Measurements from ENCODE around the gene SCUBE1. TPM values are rescaled to one million over a fixed set of nuclear protein-coding genes. Genes with fewer than 3 reads are reported as not detected.

The SCUBE1 gene
- total and polyA plus RNA-seq, 5 donors: 0.03 to 1.3 (median 0.33) TPM; not detected in 1

DNA sequence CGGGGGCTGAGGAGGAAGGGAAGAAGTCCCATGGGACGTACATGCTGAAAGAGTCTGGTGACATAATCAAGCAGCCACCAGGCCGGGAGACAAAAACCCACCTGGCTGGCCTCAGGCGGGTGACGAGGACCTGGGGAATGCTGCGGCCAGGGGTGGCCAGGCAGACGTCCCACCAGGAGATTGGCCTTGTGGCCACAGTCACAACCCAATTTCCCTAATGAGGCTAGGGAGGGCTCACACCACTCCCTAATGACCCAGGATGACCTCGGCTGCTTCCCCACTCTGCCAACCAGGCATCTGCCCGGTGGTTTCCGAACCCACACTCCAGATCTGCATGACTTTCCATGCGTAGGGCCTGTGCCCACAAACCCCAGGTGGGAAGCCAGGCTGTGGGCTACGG, 66.9 kb downstream of the SCUBE1 start:
- H3K27me3 ChIP-seq (ENCODE audit: control insufficient read depth, insufficient read depth): no peaks in the 10 kb centered on the region
- 69% methylated on average over 12 of the region's 12 CpGs for WGBS
- H3K27ac ChIP-seq (ENCODE audit: low read length): no peak overlapping the region
- DNase-seq (no peak), ATAC-seq (no peak)
- H3K4me1 ChIP-seq (ENCODE audit: control insufficient read depth, insufficient read depth, low read length): no peaks in the 10 kb centered on the region
- intact Hi-C loops (cut with DNase I): loop anchor here in 1 of 4 donors (10.0 kb wide), 1 partner anchor 68 kb away; the partner anchor contains the start of gene SCUBE1
- no peaks in the 10 kb centered on the region for H3K9me3 ChIP-seq (ENCODE audit: control insufficient read depth, low read length)
- no peak overlapping the region for H3K4me3 ChIP-seq (ENCODE audit: low read length)

DNA sequence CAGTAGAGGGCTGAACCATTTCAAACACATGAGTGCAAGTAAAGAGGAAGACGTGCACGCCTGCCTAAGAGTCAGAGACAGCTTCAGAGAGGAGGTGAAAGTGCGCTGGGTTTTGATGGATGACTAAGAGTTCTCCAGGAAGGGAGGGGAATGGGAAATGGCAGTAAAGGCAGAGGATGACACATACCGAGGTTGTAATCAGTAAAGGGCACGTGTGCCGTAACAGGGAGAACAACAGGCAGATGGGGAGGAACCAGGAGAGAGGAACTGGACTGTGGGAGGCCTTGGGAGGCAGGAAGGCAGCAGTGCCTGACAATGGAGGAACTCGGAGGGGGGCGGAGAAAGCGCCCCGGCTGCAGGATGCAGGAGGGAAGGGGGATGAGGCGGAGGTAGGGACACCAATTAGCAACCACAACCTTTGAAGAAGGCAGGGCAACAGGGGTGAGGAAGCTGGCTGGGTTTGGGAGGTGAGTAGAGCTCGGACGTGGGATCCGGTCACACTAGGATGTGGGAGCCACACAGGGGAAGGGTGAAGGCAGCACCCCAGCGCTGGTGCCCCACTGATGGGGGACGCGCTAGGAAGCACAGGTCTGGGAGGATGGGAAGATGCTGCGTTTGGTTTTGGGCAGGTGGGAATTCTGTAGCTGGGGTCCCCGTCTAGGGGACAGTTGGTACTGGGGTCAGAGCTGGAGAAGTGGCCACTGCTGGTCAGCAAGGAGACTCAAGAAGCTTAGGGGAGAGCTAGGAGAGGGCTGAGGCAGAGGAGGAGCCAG, 67.4 kb downstream of the SCUBE1 start:
- WGBS: 57% methylated on average over 19 of the region's 19 CpGs
- Histone ChIP-seq H3K4me3 (ENCODE audit: low read length) (no peak overlapping the region), H3K27ac (ENCODE audit: low read length) (no peak overlapping the region), H3K4me1 (ENCODE audit: control insufficient read depth, insufficient read depth, low read length) (no peaks in the 10 kb centered on the region), H3K27me3 (ENCODE audit: control insufficient read depth, insufficient read depth) (no peaks in the 10 kb centered on the region), H3K9me3 (ENCODE audit: control insufficient read depth, low read length) (no peaks in the 10 kb centered on the region)
- DNase-seq (no peak), ATAC-seq (no peak)
- intact Hi-C loops (cut with DNase I): loop anchor here in 2 of 4 donors (2.0 to 10.0 kb wide), 3 partner anchors 69 to 109 kb away; partner anchors contain the start of gene SCUBE1 (in 1 of the 2)

DNA sequence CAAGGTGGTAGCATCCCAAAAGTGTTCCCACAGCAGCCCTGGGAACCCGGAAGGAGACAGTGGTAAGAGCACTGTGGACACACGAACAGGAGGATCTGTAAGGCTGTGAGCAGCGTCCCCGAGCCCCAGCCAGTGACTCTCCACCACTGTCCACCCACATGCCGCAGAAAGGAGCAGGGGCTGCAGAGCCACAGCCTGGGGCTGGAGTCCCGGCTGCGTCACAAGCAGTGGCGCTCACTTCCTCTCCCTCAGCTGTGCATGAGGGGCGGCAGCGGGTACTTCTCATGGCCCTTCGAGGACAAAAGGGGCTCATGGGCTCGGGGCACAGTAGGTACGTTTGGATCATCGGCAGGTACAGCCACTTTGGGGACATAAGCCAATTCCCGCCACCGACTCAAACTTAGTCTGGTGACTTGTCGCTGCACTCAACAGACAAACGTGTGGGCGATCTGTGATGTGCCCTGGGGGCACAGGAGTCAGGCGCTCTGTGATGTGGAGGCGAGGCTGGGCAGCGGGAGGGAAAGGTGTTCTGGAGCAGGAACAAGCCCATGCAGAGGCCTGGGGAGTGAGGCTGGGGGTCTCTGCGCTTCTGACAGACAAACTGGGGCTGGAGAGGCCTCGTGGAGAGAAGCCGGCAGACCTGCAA, 68.5 kb downstream of the SCUBE1 start:
- no peak for ATAC-seq
- 77% methylated on average over 25 of the region's 25 CpGs for WGBS

DNA sequence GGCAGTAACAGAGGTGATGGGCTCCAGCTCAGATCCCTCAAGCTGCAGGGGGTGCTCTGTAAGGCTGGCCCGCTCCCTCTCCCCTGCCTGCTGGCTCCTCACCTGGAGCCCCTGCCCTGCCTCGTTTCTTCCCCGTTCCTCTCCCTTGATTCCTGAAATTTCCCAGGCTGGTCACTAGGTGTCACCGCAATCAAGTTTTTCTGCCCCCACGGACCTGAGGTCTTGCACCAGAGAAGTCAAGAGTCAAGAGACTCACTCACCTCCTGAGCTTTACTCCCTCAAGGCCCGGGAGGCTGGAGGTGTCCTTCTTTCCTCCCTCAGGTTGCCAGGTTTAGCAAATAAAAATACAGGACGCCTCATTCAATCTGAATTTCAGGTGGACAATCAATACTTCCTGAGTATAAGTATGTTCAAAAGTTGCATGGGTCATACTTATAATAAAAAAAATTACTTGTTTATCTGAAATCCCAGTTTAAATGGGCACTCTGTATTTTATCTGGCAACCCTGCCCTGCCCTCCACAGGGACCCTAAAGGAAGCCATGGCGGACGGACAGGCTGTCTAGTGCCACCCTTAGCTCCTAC, 69.2 kb downstream of the SCUBE1 start:
- no peak for DNase-seq
- ATAC-seq: peak; percentile 37 to 54
- Histone ChIP-seq H3K27ac (ENCODE audit: low read length) (no peak overlapping the region), H3K4me3 (ENCODE audit: low read length) (no peak overlapping the region), H3K4me1 (ENCODE audit: control insufficient read depth, insufficient read depth, low read length) (no peaks in the 10 kb centered on the region), H3K27me3 (ENCODE audit: control insufficient read depth, insufficient read depth) (no peaks in the 10 kb centered on the region), H3K9me3 (ENCODE audit: control insufficient read depth, low read length) (no peaks in the 10 kb centered on the region)
- WGBS: 22% methylated on average over 9 of the region's 9 CpGs
- intact Hi-C loops (cut with DNase I): loop anchor here (2.0 to 10.0 kb wide), 4 partner anchors 71 to 111 kb away; partner anchors contain the start of gene SCUBE1 (in 1 of the 4)

More for the DNA sequence above, 68.5 kb downstream of the SCUBE1 start:
- Histone ChIP-seq H3K4me1 (ENCODE audit: control insufficient read depth, insufficient read depth, low read length) (no peaks in the 10 kb centered on the region), H3K9me3 (ENCODE audit: control insufficient read depth, low read length) (no peaks in the 10 kb centered on the region), H3K27ac (ENCODE audit: low read length) (no peak overlapping the region), H3K4me3 (ENCODE audit: low read length) (no peak overlapping the region), H3K27me3 (ENCODE audit: control insufficient read depth, insufficient read depth) (no peaks in the 10 kb centered on the region)
- intact Hi-C loops (cut with DNase I): loop anchor here (2.0 to 10.0 kb wide), 4 partner anchors 70 to 110 kb away; partner anchors contain the start of gene SCUBE1 (in 1 of the 4)
- no peak for DNase-seq

DNA sequence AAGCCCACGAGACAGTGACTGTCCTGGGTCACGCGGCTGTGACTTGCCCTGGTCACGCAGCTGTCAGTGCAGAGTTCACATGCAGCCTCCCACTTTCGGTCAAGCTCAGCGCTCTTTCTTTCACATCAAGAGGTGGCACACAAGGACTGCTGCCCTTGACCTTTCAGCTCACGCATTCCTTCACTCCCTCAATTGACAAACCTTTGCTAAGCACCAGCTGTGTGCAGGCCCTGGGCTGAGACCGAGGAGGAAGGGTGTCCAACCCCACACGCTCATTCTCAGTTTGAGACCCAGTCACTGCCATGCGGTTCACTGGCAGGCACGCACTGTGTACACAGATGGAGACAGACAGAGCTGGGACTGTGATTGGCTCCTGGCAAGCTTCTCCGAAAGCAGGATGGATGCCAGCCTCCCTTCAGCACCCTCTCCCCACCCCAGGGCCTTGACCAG, 70.3 kb downstream of the SCUBE1 start:
- Histone ChIP-seq H3K4me3 (ENCODE audit: low read length) (no peak overlapping the region), H3K27me3 (ENCODE audit: control insufficient read depth, insufficient read depth) (no peaks in the 10 kb centered on the region), H3K9me3 (ENCODE audit: control insufficient read depth, low read length) (no peaks in the 10 kb centered on the region), H3K27ac (ENCODE audit: low read length) (no peak overlapping the region), H3K4me1 (ENCODE audit: control insufficient read depth, insufficient read depth, low read length) (no peaks in the 10 kb centered on the region)
- 52% methylated on average over 12 of the region's 12 CpGs for WGBS
- peak in 1 of 2 donors; percentile 22 for ATAC-seq
- no peak for DNase-seq
- intact Hi-C loops (cut with DNase I): loop anchor here in 3 of 4 donors (2.0 to 10.0 kb wide), 3 partner anchors 72 to 112 kb away; partner anchors contain the start of gene SCUBE1 (in 1 of the 3)

DNA sequence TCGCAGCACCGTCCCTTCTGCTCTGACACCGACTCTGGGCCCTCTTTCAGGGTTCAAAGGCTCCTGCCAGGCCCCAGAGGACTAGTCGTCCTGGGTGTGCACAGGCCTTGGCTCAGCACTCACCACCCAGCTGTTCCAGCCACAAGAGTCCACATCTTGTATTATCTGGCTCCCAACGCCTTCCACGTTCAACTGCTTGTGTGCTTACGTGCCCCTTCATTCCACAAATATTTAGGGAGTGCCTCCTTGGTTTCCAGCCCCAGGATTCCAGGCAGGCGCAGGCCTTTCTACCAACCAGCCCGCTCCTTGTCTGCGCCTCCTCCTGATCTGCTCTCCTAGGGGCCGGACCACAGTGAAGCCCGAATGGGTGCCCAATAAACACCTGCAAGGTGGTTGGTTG, 70.9 kb downstream of the SCUBE1 start:
- no peaks in the 10 kb centered on the region for H3K9me3 ChIP-seq (ENCODE audit: control insufficient read depth, low read length)
- H3K27me3 ChIP-seq (ENCODE audit: control insufficient read depth, insufficient read depth): no peaks in the 10 kb centered on the region
- WGBS: 74% methylated on average over 12 of the region's 12 CpGs
- no peak overlapping the region for H3K27ac ChIP-seq (ENCODE audit: low read length)
- no peak for ATAC-seq
- intact Hi-C loops (cut with DNase I): loop anchor here in 3 of 4 donors (2.0 to 10.0 kb wide), 3 partner anchors 72 to 112 kb away; partner anchors contain the start of gene SCUBE1 (in 1 of the 3)
- DNase-seq: no peak
- H3K4me1 ChIP-seq (ENCODE audit: control insufficient read depth, insufficient read depth, low read length): no peaks in the 10 kb centered on the region
- no peak overlapping the region for H3K4me3 ChIP-seq (ENCODE audit: low read length)

DNA sequence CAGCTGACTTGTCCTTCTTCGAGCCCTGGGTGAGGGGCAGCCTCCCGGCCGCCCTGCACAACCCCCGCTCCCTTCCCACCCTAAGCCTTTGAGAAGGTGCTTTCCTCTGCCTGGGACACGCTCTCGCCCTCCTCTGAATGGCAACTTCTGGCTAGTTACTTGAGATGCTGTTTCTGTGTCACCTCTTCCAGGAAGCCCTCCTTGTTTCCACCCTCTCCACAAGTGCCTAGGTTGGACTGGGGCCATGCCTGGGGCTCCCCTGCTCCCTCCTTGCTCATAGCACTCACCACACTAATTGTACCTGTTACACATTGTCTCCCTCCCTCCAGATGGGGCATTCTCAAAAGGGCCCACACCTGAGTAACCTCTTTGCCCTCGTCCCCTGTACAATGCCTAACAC, 72.2 kb downstream of the SCUBE1 start:
- no peak for DNase-seq
- 90% methylated on average over 7 of the region's 7 CpGs for WGBS
- intact Hi-C loops (cut with DNase I): loop anchor here in 3 of 4 donors (5.0 to 10.0 kb wide), 2 partner anchors 74 to 76 kb away; partner anchors contain the start of gene SCUBE1 (in 1 of the 3)
- no peaks in the 10 kb centered on the region for H3K4me1 ChIP-seq (ENCODE audit: control insufficient read depth, insufficient read depth, low read length)
- H3K9me3 ChIP-seq (ENCODE audit: control insufficient read depth, low read length): no peaks in the 10 kb centered on the region
- no peak for ATAC-seq
- no peaks in the 10 kb centered on the region for H3K27me3 ChIP-seq (ENCODE audit: control insufficient read depth, insufficient read depth)
- no peak overlapping the region for H3K4me3 ChIP-seq (ENCODE audit: low read length)
- H3K27ac ChIP-seq (ENCODE audit: low read length): no peak overlapping the region

DNA sequence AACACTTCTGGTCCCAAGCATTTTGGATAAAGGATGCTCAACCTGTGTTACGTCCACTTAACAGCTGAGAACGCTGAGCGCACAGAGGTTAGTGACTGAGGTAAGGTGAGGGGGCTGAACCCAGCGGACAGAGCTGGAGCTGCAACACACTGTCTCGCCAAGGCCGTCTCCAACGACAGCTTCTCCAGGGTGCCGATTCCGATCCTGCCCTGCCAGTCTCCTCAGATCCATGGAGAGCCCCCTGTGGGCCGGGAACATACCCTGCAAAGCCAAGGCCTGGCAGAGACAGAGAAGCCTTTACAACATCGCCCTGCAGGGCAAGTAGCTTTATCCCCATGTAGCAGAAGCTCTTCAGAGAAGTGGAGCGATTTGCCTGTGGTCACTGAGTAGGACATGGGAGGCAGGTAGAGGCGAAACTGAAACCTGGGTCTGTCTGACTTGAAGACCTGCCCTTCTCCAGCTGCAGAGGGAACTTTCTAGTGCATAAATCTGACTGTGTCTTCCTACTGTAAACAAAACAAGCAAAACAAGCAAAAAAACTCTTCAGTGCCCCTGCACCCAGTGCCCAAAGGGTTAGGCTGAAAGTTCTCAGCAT, 72.8 kb downstream of the SCUBE1 start:
- Histone ChIP-seq H3K27ac (ENCODE audit: low read length) (no peak overlapping the region), H3K4me1 (ENCODE audit: control insufficient read depth, insufficient read depth, low read length) (no peaks in the 10 kb centered on the region), H3K27me3 (ENCODE audit: control insufficient read depth, insufficient read depth) (no peaks in the 10 kb centered on the region), H3K4me3 (ENCODE audit: low read length) (no peak overlapping the region), H3K9me3 (ENCODE audit: control insufficient read depth, low read length) (no peaks in the 10 kb centered on the region)
- intact Hi-C loops (cut with DNase I): loop anchor here in 3 of 4 donors (5.0 to 10.0 kb wide), 2 partner anchors 74 to 77 kb away; partner anchors contain the start of gene SCUBE1 (in 1 of the 3)
- DNase-seq (no peak), ATAC-seq (no peak)
- 70% methylated on average over 13 of the region's 13 CpGs for WGBS

DNA sequence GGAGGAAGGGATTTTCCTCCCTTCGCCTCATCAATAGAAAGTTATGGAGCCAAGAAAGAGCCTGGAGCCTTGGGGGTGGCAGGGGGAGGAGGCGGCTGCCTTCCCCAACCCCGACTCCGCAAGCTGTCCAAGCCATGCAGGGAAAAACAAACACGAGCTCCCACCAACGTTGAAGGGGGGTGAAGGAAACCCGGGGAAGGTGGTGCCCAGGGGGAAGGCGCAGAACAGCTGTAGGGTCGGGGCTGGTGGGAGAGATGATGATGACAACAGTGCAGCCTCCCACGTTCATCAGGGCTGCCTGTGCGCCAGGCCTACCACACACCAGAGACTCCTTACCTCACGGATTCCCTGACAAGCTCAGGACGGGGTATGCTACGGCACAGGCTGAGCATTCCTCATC, 73.5 kb downstream of the SCUBE1 start:
- H3K9me3 ChIP-seq (ENCODE audit: control insufficient read depth, low read length): no peaks in the 10 kb centered on the region
- H3K4me3 ChIP-seq (ENCODE audit: low read length): no peak overlapping the region
- WGBS: 66% methylated on average over 14 of the region's 14 CpGs
- no peak for DNase-seq
- intact Hi-C loops (cut with DNase I): loop anchor here in 3 of 4 donors (5.0 to 10.0 kb wide), 2 partner anchors 75 to 78 kb away; partner anchors contain the start of gene SCUBE1 (in 1 of the 3)
- no peak overlapping the region for H3K27ac ChIP-seq (ENCODE audit: low read length)
- H3K4me1 ChIP-seq (ENCODE audit: control insufficient read depth, insufficient read depth, low read length): peaks cover 2% of the 10 kb centered on the region
- no peaks in the 10 kb centered on the region for H3K27me3 ChIP-seq (ENCODE audit: control insufficient read depth, insufficient read depth)
- no peak for ATAC-seq

DNA sequence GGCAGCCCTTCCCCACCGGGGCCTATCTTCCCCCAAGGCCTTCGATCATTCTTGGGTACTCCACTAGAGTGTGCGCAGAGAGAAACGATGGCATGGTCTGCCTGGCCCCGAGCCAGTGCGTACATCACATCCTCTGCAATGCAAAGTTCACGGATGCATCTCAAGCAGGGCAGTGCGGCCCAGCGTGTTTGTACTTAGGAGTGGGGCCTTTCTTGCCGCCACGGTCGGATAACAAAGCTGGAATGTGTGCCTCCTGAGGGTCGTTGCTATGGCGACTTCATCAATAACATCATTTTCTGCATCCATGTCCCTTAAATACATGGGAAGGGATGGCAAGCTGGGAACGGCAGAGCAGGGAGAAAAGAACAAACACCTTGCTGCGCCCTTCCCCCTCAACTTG, 73.9 kb downstream of the SCUBE1 start:
- H3K27me3 ChIP-seq (ENCODE audit: control insufficient read depth, insufficient read depth): no peaks in the 10 kb centered on the region
- 66% methylated on average over 16 of the region's 16 CpGs for WGBS
- ATAC-seq (no peak), DNase-seq (no peak)
- H3K4me1 ChIP-seq (ENCODE audit: control insufficient read depth, insufficient read depth, low read length): peaks cover 6% of the 10 kb centered on the region
- intact Hi-C loops (cut with DNase I): no loop called here
- H3K27ac ChIP-seq (ENCODE audit: low read length): no peak overlapping the region
- H3K9me3 ChIP-seq (ENCODE audit: control insufficient read depth, low read length): no peaks in the 10 kb centered on the region
- H3K4me3 ChIP-seq (ENCODE audit: low read length): no peak overlapping the region

Measured in right cardiac atrium (tissue), 5 donors.